Cortex of kidney (tissue), 1 donor: ENCODE data around the gene METTL23.
"Not testable (repeated sequence)": the region's sequence is repeated elsewhere in the genome, so short reads cannot be mapped to it uniquely, and the experiment has no call there.

ENCODE experiments used
- DNase-seq: peaks from one replicate; lab custom pipeline; 2025; lab: John Stamatoyannopoulos, UW

The METTL23 gene

GRCh38 chr17:76695059-76695831, 31.4 kb upstream of the METTL23 start:
- DNase-seq: no peak

DNA sequence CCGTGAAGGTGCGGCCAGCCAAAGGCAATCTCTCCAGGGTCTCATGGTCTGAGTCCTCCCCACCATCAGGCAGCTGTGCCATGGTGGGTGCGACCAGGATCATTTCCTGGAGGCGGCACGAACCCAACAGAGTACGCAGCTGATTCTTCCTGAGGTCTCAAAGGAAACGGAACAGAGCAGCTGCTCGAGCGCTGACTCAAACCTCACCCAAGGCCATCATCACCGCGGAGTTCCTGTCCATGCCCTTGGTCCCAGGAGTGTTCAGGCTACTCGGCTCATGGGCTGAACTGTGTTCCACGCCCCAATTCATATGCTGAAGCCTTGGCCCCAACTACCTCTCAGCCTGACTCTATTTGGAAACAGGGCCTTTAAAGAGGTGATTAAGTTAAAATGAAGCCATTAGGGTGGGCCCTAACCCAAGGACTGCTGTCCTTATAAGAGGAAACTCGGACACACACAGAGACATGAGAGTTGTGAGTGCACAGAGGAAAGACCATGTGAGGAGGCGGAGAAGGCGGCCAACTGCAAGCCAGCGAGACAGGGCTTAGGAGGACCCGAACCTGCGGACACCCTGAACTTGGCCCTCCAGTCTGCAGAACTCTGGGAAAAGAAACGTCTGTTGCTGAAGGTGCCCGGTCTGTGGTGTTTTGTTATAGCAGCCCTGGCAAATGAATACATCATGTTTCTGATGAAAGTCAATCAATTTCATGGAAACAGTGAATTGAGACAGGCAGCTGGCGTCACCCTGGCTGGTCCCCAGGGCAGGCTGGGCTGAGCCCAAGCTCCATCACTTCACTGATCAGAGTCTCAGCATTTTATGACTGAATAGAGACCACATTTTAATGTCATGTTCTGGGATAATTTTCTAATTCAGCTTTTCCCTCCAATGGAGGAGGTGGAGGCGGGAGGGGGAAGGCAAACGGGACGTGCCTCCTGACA, 29.6 kb upstream of the METTL23 start:
- DNase-seq: no peak

GRCh38 chr17:76697702-76698465, 28.8 kb upstream of the METTL23 start:
- DNase-seq: no peak

GRCh38 chr17:76698466-76698977, 28.1 kb upstream of the METTL23 start:
- not testable (repeated sequence) for DNase-seq

DNA sequence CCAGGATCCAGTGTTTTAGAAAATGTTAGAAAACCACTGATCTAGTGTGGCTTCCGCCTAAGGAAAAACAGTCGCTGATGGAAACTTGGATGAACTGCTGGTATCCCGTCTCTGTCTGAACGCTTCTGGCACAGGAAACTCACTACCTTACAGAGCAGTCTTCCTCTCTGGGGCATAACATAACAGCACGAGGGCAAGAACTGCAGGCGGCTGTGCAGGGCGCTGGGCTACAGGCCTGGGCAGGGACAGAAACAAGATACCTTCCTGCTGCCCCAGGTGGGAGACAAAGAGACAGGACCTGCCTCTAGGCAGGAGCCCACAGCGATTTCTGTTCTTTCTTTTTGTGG, 26.4 kb upstream of the METTL23 start:
- no peak for DNase-seq

- DNase-seq: no peak
Measured at GRCh38 chr17:76700617-76701470, 25.8 kb upstream of the METTL23 start.

- DNase-seq: no peak
Measured at GRCh38 chr17:76701471-76701967, 25.1 kb upstream of the METTL23 start.

- no peak for DNase-seq
Measured at GRCh38 chr17:76702076-76702475, 24.6 kb upstream of the METTL23 start.

DNA sequence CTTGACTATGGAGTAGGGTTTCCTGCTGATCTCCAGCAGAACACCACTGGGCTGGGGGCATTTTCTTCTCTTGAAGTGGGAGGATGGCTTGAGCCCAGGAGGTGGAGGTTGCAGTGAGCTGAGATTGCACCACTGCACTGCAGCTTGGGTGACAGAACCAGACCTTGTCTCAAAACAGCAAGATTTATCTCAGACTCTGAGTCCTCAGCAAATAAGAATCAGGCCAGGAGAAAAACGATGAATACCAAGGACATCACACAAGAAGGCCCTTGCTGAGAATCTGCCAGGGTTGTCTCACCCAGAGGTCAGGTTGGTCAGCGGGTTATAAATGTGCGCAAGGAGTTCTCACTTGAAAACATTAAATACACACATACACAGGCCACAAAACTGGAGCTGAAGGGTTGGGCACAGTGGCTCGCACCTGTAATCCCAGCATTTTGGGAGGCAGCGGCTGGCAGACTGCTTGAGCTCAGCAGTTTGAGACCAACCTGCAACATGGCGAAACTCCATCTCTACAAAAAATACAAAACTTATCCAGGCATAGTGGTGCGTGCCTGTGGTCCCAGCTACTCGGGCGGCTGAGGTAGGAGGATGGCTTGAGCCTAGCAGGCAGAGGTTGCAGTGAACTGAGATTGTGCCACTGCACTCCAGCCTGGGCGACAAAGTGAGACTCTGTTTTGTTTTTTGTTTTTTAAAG, 23.6 kb upstream of the METTL23 start:
- DNase-seq: no peak

DNA sequence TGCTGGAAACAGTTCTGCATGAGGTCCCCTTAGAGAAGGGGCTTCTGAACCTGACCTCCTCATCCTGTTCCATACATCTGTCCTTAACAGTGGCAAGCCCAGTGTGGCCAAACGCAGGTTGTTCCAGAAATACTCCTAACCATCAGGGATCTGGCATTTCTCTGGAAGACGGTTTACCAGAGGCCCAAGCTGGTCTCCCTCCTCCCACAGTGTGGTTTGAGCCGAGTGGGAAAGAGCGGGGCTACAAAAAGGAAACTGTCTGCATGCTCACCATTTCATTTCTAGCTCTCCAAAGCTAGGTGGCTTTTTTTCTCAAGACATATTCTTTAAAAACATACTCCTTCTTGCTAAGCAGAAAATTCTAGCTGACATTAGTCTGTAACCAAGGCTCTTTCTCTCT, 21.8 kb upstream of the METTL23 start:
- DNase-seq: no peak

DNA sequence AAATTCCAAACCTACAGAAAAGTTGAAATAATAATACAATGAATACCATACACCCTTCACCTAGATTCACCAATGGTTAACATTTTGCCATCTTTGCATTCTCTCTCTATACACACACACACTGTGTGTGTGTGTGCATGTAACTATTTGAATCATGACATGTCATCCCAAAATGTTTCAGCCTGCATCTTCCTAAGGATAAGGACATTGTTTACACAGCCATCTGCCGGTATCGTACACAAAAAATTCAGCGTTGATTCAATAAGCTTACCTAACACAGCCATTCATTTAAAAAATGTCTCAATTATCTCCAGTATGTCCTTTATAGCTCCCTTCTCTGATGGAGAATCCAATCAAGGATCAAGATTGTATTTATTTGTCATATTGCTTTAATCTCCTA, 19.8 kb upstream of the METTL23 start:
- DNase-seq: no peak

GRCh38 chr17:76707985-76708807, 18.4 kb upstream of the METTL23 start:
- DNase-seq: no peak

DNA sequence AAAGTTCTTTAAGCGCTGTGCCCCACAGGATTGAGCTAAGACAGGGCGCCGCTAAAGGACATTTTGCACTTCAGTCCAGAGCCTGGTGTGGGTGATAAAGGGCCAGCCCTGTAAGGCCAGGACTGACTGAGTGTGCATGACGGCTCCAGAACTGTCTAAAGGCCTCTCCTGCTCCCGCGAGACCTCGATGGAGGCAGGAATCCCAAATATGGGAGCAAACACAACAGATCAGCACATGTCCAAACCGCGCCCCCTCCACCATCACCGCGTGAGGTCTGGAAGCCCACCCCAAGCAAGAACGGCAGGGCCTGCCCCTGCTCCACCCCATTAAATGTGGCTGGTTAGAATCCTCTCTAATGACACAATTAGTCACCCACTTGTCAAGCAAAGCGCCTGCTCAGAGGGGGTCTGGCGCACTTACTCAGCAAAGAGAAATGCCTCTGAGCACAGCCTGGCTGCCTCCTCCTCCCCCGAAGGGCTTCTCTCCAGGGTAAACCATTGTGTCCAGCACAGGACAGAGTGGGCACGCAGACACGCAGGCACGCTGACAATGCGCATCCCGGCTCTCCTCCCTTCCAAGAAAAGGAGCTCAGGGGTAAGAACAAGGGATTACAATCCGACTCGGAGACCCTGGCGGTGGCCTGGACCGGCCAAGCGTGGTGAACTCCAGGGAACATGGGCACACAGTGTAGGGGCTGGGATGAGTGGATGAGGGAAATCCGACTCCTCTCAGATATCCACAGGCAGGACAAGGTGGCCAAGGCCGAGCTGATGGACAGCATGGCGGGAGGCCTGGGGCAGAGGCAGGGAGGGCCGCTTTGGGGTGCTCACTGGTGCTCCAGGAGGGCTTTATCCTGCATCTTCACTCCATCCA, 17.3 kb upstream of the METTL23 start:
- no peak for DNase-seq

DNA sequence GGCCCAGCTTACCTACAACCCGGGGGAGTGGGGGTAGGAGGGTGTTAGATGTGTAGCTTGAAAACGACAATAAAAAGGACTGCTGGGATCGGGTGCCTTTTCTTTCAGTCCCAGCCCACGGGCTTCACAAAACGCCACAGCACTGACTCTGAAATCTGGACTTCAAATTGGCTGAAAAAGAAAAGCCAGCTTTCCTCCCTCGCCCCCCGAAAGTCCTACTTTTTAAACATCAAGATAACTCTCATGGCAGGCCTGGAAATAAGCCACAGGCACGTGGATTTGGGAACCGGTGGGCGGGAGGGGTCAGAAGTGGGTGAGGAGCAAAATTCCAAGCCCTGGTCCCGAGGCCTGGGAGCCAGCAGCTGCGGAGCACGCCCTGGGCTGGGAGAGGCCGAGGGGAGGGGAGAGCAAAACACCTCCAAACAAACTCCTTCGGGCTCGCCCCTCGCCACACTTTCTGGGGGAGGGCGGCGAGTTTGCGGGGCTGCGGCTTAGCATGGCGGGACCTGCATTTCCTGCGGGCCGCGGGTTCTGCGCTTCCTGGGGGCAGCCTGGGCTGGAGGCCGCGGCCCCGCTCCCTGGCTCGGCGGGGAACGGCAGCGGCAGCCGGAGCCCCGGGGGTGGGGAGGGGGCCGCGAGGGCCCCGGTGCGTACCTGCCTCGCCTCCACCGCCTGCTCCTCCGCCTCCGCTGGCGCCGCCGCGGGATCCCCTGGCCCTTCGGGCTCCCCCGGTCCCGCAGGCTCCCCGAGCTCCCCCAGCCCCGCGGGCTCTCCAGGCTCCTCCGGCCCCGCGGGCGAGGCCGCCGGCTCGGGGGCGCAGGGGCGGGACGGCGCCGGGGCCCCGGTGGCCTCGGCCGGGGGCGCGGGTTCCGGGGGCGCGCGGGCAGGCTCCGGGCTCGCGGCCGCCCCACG, 16.4 kb upstream of the METTL23 start:
- DNase-seq: not testable (repeated sequence)

DNA sequence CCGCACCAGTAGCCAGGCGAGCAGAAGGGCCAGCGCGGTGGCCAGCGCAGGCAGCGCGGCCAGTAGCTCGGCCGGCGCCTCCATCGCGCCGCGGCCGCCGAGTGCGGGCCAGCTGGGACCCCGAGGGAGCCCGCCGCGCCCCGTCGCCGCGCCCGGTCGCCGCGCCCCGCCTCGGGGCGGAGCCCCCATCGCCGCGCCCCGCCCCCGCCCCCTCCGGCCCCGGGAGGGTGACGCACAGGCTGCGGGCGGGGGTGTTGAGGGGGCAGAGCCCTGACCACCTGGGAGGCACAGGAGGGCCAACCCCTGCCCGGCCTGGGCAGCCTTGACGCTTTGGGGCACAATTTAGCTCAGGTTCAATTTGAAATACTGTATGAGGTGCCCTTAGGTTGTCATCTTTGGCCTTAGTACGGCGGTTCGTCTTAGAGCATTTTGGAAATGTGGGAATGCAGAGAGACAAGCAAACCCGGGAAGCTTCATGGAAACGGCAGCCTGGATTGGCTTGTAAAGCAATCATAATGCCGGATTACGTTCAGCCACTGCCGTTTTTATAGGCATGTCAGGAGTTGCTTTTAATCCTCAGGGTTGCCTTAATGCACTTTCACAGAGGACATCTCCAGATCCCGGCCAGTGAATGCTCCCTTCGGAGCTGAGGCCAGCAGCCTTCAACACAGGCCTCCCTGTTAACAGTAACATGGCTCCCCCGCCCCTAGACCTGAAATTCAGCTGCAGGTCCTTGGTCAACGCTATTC, 15.6 kb upstream of the METTL23 start, which contains the start of gene MXRA7:
Gene MXRA7, minus strand, starts transcription at position 103 of the 749 bp plus-strand sequence. Its CDS starts 19 bp downstream, at position 84.
- no peak for DNase-seq

DNA sequence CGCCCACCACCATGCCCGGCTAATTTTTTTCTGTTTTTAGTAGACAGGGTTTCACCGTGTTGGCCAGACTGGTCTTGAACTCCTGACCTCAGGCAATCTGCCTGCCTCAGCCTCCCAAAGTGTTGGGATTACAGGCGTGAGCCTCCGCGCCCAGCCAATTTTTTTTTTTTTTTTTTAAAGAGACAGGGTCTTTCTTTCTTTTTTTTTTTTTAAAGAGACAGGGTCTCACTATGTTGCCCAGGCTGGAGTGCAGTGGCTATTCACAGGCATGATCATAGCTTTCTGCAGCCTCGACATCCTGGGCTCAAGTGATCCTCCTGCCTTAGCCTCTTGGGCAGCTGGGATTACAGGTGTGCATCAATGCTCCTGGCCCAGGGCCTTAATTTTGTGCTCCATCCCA, 14.3 kb upstream of the METTL23 start:
- DNase-seq: not testable (repeated sequence)

DNA sequence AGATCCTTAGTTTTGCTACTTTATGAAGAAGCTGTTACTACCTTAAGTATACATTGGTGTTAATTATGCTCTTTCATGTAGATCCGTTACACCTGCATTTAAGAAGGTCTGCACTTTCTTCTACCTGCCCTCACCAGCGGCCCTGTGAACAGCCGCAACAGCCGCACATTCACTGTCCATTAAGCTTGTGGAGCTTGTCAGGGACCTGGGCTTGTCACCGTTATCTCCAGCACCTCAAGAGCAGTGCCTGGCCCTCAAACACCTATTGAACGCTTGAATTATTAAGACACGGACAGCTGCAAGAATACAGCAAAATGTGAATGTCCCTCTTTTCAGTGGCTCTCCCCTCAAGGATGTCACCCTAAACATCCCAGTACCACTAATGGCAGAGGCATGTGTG, 12.9 kb upstream of the METTL23 start:
- no peak for DNase-seq
